Mesodermal cell (in vitro differentiated cells): ENCODE results near the gene THRAP3. TPM values are rescaled to one million over a fixed set of nuclear protein-coding genes. Genes with fewer than 3 reads are reported as not detected.

Experiments
- H3K27ac ChIP-seq: 2 replicates; pipeline ENCODE4 v1.7.0; 2013; ENCODE audit warnings: mild to moderate bottlenecking, low read depth, low read length, moderate library complexity; ENCODE audit not compliant: severe bottlenecking
- H3K36me3 ChIP-seq: 2 replicates; pipeline ENCODE4 v1.7.1; 2013; ENCODE audit warnings: mild to moderate bottlenecking, low read length, moderate library complexity; ENCODE audit not compliant: control insufficient read depth, insufficient read depth
- H3K4me1 ChIP-seq: one replicate; pipeline ENCODE4 v1.7.1; 2013; ENCODE audit warnings: mild to moderate bottlenecking, low read length; ENCODE audit not compliant: insufficient read depth, control insufficient read depth, poor library complexity, severe bottlenecking
- H3K4me3 ChIP-seq: 2 replicates; pipeline ENCODE4 v1.7.0; 2013; ENCODE audit warnings: low read length, control low read depth, mild to moderate bottlenecking; ENCODE audit not compliant: insufficient read depth, poor library complexity, severe bottlenecking; ENCODE audit errors: extremely low read depth
- H3K9me3 ChIP-seq: 2 replicates; pipeline ENCODE4 v1.7.1; 2013; ENCODE audit warnings: mild to moderate bottlenecking, low read length, moderate library complexity; ENCODE audit not compliant: control insufficient read depth
- WGBS, 2 experiments: methylation state at CpG; one replicate each; pipeline ENCODE4 v1.1.5; 2013; ENCODE audit warnings: missing lambda C conversion rate in 2 of 2; ENCODE audit not compliant: insufficient coverage in 2 of 2; 5-methylcytosine and 5-hydroxymethylcytosine counted together
- polyA plus RNA-seq, 2 experiments: library from polyadenylated mRNA; stranded (reverse); fragments of 50-300 nt; gene quantifications; one replicate each; pipeline ENCODE4 v1.2.3, GENCODE V29; 2013

Gene THRAP3, protein sequence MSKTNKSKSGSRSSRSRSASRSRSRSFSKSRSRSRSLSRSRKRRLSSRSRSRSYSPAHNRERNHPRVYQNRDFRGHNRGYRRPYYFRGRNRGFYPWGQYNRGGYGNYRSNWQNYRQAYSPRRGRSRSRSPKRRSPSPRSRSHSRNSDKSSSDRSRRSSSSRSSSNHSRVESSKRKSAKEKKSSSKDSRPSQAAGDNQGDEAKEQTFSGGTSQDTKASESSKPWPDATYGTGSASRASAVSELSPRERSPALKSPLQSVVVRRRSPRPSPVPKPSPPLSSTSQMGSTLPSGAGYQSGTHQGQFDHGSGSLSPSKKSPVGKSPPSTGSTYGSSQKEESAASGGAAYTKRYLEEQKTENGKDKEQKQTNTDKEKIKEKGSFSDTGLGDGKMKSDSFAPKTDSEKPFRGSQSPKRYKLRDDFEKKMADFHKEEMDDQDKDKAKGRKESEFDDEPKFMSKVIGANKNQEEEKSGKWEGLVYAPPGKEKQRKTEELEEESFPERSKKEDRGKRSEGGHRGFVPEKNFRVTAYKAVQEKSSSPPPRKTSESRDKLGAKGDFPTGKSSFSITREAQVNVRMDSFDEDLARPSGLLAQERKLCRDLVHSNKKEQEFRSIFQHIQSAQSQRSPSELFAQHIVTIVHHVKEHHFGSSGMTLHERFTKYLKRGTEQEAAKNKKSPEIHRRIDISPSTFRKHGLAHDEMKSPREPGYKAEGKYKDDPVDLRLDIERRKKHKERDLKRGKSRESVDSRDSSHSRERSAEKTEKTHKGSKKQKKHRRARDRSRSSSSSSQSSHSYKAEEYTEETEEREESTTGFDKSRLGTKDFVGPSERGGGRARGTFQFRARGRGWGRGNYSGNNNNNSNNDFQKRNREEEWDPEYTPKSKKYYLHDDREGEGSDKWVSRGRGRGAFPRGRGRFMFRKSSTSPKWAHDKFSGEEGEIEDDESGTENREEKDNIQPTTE
- 85.5 TPM for polyA plus RNA-seq (2013, experiment 1 of 2)
- 84.7 TPM for polyA plus RNA-seq (2013, experiment 2 of 2)

DNA sequence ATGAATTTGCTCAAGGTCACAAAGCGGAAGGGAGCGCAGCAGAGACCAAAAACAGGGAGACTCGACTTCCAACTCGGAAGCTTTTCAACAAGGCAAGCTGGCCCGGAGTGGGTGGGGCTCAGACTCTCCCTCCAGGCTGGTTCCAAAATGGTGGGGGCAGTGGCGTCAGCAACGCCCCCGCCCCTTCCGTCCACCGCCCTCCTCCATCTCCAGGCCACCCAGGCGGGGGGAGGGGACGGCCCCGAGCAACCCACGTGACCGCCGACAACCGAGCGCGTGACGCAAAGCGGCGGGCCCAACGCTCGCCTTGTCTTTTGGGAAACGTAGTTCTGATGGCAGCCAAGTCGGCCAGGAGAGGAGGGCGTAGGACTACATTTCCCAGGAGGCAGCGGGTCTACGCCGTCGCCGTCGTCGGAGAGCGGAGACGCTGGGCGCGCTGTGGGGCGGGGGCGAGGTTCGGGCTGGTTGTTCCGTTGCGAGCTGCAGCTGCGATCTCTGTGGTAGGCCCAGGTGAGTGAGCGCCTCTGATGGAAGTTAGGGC lies at the start of gene THRAP3:
Gene THRAP3, plus strand, starts transcription at position 448 of the 541 bp plus-strand sequence. CDS start 58,121 bp downstream, outside the sequence.
- H3K36me3 ChIP-seq = peaks cover 38% of the 10 kb centered on the region
- WGBS, 2 experiments = 1% methylated on average over 35 to 37 of the region's 45 CpGs
- H3K27ac ChIP-seq = peak within 1 kb of the TSS; percentile 96
- no peaks in the 10 kb centered on the region for H3K9me3 ChIP-seq
- peak within 1 kb of the TSS; percentile 94 for H3K4me3 ChIP-seq
- H3K4me1 ChIP-seq = peaks cover 15% of the 10 kb centered on the region

DNA sequence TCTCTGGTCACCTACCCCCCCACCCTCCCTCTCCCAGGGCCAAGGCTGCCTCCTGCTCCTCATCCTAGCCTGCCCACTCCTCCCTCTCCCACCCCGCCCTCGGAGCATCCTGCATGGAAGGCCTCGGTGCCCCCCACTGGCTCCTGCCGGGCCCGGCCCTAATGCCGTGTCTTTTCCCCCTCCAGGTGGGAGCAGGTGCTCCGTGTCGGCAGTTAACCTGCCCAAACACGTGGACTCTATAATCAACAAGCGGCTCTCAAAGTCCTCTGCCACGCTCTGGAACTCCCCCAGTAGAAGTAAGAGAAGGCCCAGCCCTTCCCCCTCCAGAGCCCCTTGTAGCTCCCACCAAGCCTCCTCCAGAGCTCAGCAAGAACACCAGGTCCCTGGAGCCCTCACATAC lies 49.5 kb upstream of the THRAP3 start:
- Histone ChIP-seq H3K4me3 (no peak overlapping the region), H3K27ac (peak overlapping the region; percentile 57), H3K4me1 (peaks cover 62% of the 10 kb centered on the region), H3K36me3 (peaks cover 96% of the 10 kb centered on the region), H3K9me3 (no peaks in the 10 kb centered on the region)
- 90 to 94% methylated on average over 2 to 9 of the region's 11 CpGs for WGBS, 2 experiments

DNA sequence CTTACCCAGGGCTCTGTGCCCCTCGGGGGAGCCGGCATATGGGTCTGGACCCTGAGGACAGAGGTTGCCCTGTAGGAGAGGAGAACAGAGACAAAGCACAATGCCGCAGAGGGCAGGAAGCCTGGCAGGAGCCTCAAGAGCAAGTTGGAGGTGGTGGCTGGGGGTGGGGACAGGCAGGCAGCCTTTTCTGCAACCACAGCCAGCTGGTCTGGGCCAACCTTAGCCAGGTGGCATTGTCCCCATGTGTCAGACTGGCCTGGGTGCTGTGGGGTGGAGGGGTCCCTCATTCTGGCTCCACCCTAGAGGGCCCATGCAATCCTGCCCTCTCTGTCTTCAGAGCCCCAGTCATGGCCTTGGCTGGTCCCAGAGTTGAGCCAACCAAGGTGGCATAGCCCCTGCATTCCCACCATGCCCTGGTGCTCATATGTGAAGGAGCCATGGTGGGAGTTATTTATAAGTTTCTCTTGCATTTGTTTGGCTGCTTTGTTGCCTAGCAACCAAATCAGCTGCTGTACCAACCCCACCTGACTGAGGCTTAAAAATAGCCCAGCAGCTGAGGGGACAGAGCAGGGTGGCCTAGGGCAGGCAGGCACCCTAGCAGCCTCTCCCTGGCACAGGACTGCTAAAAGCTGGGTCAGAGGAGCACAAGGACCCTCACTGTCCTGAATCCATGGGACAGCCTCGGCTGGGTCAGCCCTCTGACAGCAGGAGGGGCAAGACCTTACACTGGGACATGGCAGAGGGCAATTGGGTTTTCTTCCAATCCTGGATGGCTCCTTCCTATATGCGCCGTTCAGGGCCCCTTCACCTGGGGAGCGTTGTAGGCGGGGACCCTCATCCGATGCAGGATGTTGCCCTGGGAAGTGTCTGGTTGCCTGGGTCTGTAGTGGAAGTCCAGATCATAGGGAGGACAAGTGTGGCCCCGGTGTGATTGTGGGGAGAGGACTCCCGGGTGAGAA lies 48.8 kb upstream of the THRAP3 start:
- Histone ChIP-seq H3K4me3 (no peak overlapping the region), H3K9me3 (no peaks in the 10 kb centered on the region), H3K4me1 (peaks cover 62% of the 10 kb centered on the region), H3K27ac (peak overlapping the region; percentile 57), H3K36me3 (peaks cover 96% of the 10 kb centered on the region)
- WGBS, 2 experiments = 93 to 98% methylated on average over 9 to 10 of the region's 11 CpGs

DNA sequence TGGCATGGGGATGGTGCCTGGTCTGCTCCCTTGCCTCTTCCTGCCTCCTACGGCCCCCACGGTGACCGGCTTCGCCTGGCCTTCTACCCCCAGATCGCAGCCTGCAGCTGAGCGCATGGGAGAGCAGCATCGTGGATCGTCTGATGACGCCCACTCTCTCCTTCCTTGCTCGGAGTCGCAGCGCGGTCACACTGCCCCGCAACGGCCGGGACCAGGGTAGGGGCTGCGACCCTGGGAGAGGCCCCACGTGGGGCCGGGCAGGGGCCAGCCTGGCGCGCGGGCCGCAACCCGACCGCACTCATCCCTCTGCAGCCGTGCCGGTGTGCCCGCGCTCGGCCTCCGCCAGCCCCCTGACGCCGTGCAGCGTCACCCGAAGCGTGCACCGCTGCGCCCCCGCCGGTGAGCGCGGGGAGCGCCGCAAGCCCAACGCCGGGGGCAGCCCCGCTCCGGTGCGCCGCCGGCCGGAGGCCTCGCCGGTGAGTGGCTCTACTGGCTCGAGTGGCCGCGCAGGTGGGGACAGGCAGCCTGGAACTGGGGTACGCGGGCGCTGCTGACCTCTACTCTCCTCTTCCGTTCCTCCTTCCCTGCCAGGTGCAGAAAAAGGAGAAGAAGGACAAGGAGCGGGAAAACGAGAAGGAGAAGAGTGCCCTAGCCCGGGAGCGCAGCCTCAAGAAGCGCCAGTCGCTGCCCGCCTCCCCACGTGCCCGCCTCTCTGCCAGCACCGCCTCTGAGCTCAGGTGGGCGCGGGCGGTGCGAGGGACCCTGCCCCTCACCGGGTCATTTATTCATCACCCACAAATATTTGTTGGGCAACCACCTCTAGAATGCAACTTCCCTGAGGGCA lies 47.9 kb upstream of the THRAP3 start:
- Histone ChIP-seq H3K9me3 (no peaks in the 10 kb centered on the region), H3K4me3 (no peak overlapping the region), H3K27ac (no peak overlapping the region), H3K36me3 (peaks cover 96% of the 10 kb centered on the region), H3K4me1 (peaks cover 58% of the 10 kb centered on the region)
- WGBS, 2 experiments = 94% methylated on average over 51 to 72 of the region's 76 CpGs

DNA sequence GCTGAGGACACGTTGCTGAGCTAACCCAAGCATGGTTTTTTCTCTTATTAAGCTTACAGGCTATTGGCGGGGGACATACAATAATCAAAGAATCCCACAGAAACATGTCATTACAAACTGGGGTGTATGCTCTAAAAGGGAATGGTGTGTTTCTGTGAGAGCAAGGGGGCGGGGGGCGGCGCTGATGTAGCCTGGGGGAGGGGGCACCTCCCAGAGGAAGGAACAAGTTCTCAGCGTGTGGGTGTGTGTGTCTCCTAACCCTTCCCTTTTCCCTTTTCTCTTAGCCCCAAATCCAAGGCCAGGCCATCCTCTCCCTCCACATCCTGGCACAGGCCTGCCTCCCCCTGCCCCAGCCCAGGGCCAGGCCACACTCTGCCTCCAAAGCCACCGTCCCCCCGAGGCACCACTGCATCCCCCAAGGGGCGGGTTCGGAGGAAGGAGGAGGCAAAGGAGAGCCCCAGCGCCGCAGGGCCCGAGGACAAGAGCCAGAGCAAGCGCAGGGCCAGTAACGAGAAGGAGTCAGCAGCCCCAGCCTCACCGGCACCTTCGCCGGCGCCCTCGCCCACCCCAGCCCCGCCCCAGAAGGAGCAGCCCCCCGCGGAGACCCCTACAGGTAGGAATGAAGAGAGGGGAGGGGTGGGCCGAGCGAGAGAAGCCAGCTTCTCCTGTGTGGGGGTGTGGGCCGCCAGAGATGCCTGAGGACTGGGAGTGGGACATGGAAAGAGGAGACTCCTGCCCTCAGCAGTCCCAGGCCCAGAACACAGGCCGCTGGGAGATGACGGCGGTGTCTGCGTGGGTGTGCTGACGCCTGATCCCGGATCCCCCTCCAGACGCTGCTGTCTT lies 46.4 kb upstream of the THRAP3 start:
- H3K27ac ChIP-seq = peak overlapping the region; percentile 29
- no peak overlapping the region for H3K4me3 ChIP-seq
- H3K4me1 ChIP-seq = peaks cover 45% of the 10 kb centered on the region
- 63 to 64% methylated on average over 16 to 18 of the region's 33 CpGs for WGBS, 2 experiments
- H3K9me3 ChIP-seq = no peaks in the 10 kb centered on the region
- peaks cover 91% of the 10 kb centered on the region for H3K36me3 ChIP-seq

DNA sequence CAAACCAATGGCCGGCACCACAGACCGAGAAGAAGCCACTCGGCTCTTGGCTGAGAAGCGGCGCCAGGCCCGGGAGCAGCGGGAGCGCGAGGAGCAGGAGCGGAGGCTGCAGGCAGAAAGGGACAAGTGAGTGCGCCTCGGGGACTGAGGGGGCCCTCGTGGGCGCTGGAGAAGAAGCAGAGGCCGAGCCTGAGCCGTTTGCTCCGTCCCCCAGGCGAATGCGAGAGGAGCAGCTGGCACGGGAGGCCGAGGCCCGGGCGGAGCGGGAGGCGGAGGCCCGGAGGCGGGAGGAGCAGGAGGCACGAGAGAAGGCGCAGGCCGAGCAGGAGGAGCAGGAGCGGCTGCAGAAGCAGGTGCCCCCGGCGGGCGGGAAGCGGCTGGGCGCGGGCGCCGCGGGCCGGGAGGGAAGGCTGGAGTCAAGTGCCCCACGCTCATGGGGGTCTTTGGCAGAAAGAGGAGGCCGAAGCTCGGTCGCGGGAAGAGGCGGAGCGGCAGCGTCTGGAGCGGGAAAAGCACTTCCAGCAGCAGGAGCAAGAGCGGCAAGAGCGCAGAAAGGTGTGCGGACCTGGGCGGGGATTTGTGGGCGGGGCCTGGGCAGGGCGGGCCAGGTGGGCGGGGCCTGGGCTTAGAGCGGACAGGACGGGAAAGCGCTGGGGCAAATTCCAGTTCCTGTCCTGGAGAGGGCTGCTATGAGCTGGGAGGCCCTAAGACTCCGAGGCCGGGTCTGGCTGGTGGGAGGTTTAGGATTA lies 45.6 kb upstream of the THRAP3 start:
- Histone ChIP-seq H3K27ac (peak overlapping the region; percentile 29), H3K9me3 (no peaks in the 10 kb centered on the region), H3K4me1 (peaks cover 36% of the 10 kb centered on the region), H3K36me3 (peaks cover 88% of the 10 kb centered on the region), H3K4me3 (no peak overlapping the region)
- WGBS, 2 experiments = 48 to 50% methylated on average over 60 to 61 of the region's 62 CpGs

DNA sequence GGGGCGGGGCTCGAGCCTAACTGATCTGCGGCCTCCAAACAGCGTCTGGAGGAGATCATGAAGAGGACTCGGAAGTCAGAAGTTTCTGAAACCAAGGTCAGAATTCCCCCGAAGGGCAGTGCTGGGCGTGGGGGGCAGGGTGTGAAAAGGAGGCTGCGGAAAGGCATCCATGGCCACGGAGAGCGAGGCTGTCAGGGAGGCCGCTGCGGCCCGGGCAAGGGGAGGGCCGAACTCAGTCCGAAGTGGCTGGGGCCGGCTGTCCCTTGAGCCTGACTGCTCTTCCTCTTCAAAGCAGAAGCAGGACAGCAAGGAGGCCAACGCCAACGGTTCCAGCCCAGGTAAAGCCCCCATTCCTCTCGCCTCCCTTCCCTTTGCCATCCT lies 45.0 kb upstream of the THRAP3 start:
- WGBS, 2 experiments = 83 to 87% methylated on average over 17 of the region's 19 CpGs
- Histone ChIP-seq H3K4me1 (peaks cover 31% of the 10 kb centered on the region), H3K36me3 (peaks cover 82% of the 10 kb centered on the region), H3K27ac (no peak overlapping the region), H3K9me3 (no peaks in the 10 kb centered on the region), H3K4me3 (no peak overlapping the region)

DNA sequence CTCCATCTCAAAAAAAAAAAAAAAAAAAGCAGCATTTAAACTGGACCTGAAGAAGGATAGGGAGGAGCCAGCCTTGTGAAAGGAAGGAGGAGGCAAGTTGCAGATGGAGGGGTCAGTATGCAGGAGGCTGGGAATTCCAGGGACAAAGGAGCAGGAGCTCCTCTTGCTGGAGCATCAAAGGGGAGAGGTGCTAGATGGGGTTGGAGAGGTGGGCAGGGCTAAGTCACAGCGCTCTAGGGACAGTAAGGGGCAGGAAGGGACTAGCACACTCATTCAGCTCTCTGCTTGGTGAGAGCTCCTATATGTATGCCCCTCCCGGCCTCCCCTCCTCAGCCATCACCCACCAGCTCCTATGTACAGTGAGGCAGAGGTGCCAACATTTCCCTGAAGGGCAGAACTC lies 41.5 kb upstream of the THRAP3 start:
- peaks cover 17% of the 10 kb centered on the region for H3K4me1 ChIP-seq
- peaks cover 51% of the 10 kb centered on the region for H3K36me3 ChIP-seq
- no peaks in the 10 kb centered on the region for H3K9me3 ChIP-seq
- no peak overlapping the region for H3K4me3 ChIP-seq
- no peak overlapping the region for H3K27ac ChIP-seq
- no CpG with 5 or more reads among the region's 2 CpGs for WGBS, 2 experiments
